Measurements from ENCODE around the gene ACIN1. TPM values are rescaled to one million over a fixed set of nuclear protein-coding genes. Genes with fewer than 3 reads are reported as not detected.

ACIN1 gene
- total RNA-seq, 1 experiment from 2014 or later, result 333 TPM

GRCh38 chr14:23136566-23137133, 41.7 kb upstream of the ACIN1 start:
- H2AK5ac ChIP-seq (ENCODE audit: insufficient read length, low read length), result no peak overlapping the region
- Mint-ChIP-seq H3K27ac (no peak overlapping the region), H3K9me3 (no peaks in the 10 kb centered on the region), H3K4me1 (no peaks in the 10 kb centered on the region), H3K27me3 (ENCODE audit: low read depth) (no peaks in the 10 kb centered on the region), H3K4me3 (no peak overlapping the region), H3K36me3 (ENCODE audit: insufficient read depth in 1 of 3, low read depth in 3 of 3) (peaks cover 29 to 54% (median 49%) of the 10 kb centered on the region in 3 experiments; a peak in 6 of 7 replicates)
- H3K9ac ChIP-seq (ENCODE audit: extremely low read depth, insufficient read length, low read length), result no peak overlapping the region
- H3K79me2 ChIP-seq (ENCODE audit: insufficient read depth, low read length), result no peaks in the 10 kb centered on the region
- H4K5ac ChIP-seq (ENCODE audit: insufficient read length, low read depth, low read length), result no peak overlapping the region
- H3K79me1 ChIP-seq (ENCODE audit: insufficient read depth, low read depth, low read length, poor library complexity, severe bottlenecking), result no peaks in the 10 kb centered on the region
- H3K27ac ChIP-seq (ENCODE audit: insufficient read length, low read depth, low read length), result no peak overlapping the region
- TF ChIP-seq, protein P1, sequence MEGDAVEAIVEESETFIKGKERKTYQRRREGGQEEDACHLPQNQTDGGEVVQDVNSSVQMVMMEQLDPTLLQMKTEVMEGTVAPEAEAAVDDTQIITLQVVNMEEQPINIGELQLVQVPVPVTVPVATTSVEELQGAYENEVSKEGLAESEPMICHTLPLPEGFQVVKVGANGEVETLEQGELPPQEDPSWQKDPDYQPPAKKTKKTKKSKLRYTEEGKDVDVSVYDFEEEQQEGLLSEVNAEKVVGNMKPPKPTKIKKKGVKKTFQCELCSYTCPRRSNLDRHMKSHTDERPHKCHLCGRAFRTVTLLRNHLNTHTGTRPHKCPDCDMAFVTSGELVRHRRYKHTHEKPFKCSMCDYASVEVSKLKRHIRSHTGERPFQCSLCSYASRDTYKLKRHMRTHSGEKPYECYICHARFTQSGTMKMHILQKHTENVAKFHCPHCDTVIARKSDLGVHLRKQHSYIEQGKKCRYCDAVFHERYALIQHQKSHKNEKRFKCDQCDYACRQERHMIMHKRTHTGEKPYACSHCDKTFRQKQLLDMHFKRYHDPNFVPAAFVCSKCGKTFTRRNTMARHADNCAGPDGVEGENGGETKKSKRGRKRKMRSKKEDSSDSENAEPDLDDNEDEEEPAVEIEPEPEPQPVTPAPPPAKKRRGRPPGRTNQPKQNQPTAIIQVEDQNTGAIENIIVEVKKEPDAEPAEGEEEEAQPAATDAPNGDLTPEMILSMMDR (conservative IDR thresholded peaks at IDR 0.05), result no peak
- H2BK120ac ChIP-seq (ENCODE audit: low read depth, low read length, poor library complexity, severe bottlenecking), result no peak overlapping the region
- no peak for DNase-seq
- no peaks in the 10 kb centered on the region for H3K27me3 ChIP-seq (ENCODE audit: insufficient read depth, low read length)
- no peak overlapping the region for H3T11ph ChIP-seq (ENCODE audit: low read length)
- no peaks in the 10 kb centered on the region for H3K23me2 ChIP-seq (ENCODE audit: insufficient read length, low read depth, low read length, poor library complexity, severe bottlenecking)
- no peak overlapping the region for H2BK5ac ChIP-seq (ENCODE audit: insufficient read length, low read length)
- no peak overlapping the region for H3K56ac ChIP-seq (ENCODE audit: insufficient read length, low read depth, low read length)
- H3K9me3 ChIP-seq (ENCODE audit: control insufficient read depth, low read depth, low read length), result no peaks in the 10 kb centered on the region
- no peak overlapping the region for H2BK20ac ChIP-seq (ENCODE audit: low read depth, low read length, poor library complexity, severe bottlenecking)
- no peak overlapping the region for H4K91ac ChIP-seq (ENCODE audit: insufficient read length, low read depth, low read length)
- H4K8ac ChIP-seq (replicated peaks; ENCODE audit: insufficient read length, low read depth, low read length), result no peak overlapping the region
- H2BK12ac ChIP-seq (ENCODE audit: insufficient read length, low read depth, low read length), result no peak overlapping the region
- no peak overlapping the region for H3K23ac ChIP-seq (ENCODE audit: insufficient read length, low read depth, low read length)
- no peak overlapping the region for H2AFZ ChIP-seq (ENCODE audit: low read length)
- H3K18ac ChIP-seq (ENCODE audit: insufficient read length, low read depth, low read length), result no peak overlapping the region
- no peaks in the 10 kb centered on the region for H4K20me1 ChIP-seq (ENCODE audit: control insufficient read depth, insufficient read depth, insufficient read length)
- H3K14ac ChIP-seq (ENCODE audit: insufficient read depth, low read length), result no peak overlapping the region
- H3K4ac ChIP-seq (ENCODE audit: low read depth, low read length), result no peak overlapping the region
- WGBS (ENCODE audit: extremely low coverage, insufficient read length, low lambda C conversion rate), result no CpG with 5 or more reads among the region's 16 CpGs
- no peaks in the 10 kb centered on the region for H3K4me1 ChIP-seq (ENCODE audit: insufficient read depth, low read length)
- H2BK15ac ChIP-seq (ENCODE audit: low read depth, low read length), result no peak overlapping the region
- no peak overlapping the region for H3K4me2 ChIP-seq (ENCODE audit: insufficient read depth, insufficient read length, low read length)
